Spleen (tissue), 7 donors: Measurements from ENCODE around the gene MUC4.
"Not testable (repeated sequence)": the region's sequence is repeated elsewhere in the genome, so short reads cannot be mapped to it uniquely, and the experiment has no call there.

Source experiments
- CTCF ChIP-seq, 11 experiments: fragments of 200-600 bp in 7 of 11; fragments of 450-650 bp in 4 of 11; sonication (generic) in 4 of 11; IDR thresholded peaks in 8 of 11; conservative IDR thresholded peaks in 3 of 11; 1 replicate in 7 of 11; 2 replicates in 4 of 11; pipeline versions ENCODE4 v1.4.0 to v1.8.0; 2016 to 2021; ENCODE audit warnings: antibody characterized with exemption in 11 of 11, inconsistent platforms in 4 of 11, mild to moderate bottlenecking in 1 of 11
- POLR2A ChIP-seq, 3 donors: fragments of 450-650 bp; IDR thresholded peaks; one replicate each; pipeline ENCODE4 v1.5.1; 2017; ENCODE audit warnings: antibody characterized with exemption in 3 of 3, mild to moderate bottlenecking in 1 of 3
- donor health status: DM: no; HTN: no; CAD: no; lungs with moderate emphysema.
- donor health status: DM: no; HTN: no; CAD: no.
- donor health status: DM: no; HTN: no; CAD: no.

- TF ChIP-seq CTCF (IDR thresholded peaks at IDR 0.05 in 8 of 11, conservative IDR thresholded peaks at IDR 0.05 in 3 of 11); POLR2A (IDR thresholded peaks at IDR 0.05): not testable (repeated sequence)
Measured at GRCh38 chr3:195737782-195738181, 73.9 kb downstream of the MUC4 start.
